Activated CD4-positive, alpha-beta T cell treated with anti-CD3 and anti-CD28 coated beads, Interleukin-2, Interleukin-6, amounts not matched to agents 100 ng/mL and 50 ng/mL, durations not matched to agents 16 hours and 8 hours (primary cell): ENCODE measurements around the gene PRR3.

Experiments
- DNase-seq: peaks from one replicate; pipeline ENCODE4 v3.0.0-alpha.2; 2020

Gene PRR3

DNA sequence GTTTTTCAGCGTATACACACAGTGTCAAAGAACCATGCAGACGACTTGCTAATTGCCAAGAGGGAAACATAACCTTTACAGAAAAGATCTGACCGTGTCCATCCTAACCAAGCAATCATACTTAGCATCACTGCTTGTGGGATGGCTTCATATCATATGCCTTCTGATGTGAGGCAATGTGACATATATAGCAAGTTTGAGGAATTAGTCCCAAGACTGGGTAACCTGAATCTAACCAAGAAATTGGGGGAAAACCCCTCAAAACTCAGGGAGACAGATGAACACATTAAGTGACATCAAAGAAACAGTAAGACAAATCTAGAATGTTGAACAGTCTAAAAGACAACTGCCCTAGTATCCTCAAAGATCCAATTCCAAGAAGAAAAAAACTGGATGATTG, 19.2 kb upstream of the PRR3 start:
- no peak for DNase-seq

DNA sequence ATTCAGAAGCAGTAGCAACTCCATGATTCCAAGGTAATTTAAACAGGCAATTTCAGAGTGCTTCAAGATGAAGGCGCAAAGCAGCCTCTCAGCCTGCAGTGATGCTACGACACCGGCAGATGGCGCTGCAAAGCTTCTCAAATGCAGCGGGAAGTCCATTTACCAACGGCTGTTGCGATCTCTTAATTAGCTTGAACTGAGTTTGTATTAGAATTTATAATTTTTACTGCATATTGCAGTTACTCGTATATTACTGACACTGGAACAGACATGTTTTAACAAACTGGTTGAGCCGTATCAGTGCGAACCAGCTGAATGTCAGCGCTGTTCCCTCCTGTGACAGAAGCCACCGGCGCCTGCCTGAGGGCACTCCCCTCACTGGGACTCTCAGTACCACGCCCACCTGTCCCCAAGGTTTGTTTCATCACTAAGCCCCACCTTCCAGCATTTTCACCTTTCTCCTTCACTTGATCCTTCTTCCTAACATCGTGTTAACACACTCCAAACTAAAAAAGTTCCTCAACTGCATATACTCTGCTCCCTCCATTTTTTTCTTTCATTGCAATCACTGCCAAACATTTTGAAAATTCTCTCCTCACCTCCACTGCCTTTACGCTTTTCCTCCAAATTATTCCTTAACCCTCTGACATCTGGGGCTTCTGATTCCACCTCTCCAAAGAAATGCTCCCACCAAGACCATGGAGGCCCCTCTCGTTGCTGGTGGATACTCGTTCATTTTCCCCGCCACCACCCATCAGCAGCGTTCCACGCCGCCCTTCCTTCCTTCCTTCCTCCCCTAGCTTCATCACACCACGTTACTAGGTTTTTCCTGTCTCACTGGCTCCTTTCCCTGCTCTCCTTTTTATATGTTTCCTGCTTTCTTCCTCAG, 15.3 kb upstream of the PRR3 start:
- peak; percentile 83 for DNase-seq

DNA sequence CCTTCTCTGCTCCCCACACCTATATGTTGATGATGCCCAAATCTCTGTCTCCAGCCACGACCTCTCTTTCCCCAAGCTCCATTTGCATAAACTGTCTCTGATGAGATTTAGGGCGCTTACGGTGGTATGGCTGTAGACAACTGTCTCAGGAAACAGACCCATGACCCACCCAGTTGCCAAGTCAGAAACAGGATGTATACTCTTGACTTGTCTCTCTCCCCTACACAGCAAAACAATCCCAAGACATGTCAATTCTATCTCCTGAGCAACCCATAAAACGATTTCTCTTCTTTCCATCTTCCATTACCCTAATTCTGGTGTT, 14.7 kb upstream of the PRR3 start:
- no peak for DNase-seq

DNA sequence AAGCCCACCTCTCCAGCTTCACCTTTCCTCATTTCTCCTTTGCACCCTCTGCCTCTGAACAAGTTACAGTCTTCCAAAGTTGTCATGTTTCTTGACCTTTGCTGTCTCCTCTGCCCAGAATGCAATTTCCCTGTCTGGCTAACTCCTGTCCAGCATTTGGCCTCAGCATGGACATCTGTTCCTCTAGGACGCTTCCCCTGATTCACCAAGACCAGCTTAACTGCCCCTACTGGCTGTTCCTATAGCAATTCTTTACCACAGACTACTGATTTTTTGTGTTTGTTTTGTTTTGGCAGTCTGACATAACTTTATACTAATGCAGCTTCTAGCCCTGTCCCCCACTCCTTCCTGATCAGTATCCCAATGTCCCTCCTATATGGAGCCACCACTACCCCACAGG, 14.2 kb upstream of the PRR3 start:
- no peak for DNase-seq

DNA sequence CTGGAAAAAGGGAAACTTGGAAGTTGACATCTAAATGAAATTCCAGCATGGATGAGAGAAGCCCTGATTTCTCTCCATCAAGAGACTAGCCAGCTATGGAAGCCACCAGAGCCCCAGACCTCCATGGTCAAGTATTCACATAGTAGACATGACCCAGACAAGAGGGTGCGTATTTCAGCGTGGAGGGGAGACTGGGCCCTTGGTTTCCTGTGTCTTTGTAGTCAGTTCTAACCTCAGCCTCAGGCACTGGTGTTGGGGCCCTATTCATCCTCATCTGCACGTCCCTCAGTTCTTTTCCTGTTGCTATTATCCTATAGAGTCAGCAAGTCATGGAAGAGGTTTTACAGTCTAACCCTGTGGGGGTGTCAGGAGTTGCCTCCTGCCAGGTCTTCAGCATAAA, 13.3 kb upstream of the PRR3 start:
- no peak for DNase-seq

DNA sequence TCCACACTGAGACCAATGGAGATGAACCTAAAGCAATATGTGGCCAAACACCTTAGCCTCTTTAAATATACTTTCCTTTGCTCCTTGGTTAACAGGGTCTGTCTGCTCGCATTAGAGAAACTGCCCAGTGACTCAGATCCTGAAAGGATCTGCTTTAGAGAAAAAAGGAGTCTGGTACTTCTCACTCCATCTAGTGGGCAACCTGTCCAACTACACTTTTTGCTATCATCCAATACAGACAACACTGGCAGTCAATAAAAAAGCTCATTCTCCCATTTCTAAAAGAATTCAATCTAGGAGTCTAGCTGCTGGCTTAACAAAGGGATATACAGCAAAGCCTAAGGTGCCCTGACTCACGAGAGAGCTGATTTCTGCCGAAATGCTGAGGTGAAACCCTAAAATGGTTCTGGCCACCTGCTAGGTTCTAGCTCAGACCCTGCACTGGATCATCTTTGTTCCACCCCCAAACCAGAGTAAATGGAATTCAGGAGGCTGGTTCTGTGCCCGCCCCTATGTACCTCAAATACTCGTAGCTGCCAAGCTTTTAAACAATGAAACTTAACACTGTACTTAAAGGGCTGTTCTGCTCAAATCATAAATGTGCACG, 12.3 kb upstream of the PRR3 start:
- DNase-seq = peak; percentile 74

DNA sequence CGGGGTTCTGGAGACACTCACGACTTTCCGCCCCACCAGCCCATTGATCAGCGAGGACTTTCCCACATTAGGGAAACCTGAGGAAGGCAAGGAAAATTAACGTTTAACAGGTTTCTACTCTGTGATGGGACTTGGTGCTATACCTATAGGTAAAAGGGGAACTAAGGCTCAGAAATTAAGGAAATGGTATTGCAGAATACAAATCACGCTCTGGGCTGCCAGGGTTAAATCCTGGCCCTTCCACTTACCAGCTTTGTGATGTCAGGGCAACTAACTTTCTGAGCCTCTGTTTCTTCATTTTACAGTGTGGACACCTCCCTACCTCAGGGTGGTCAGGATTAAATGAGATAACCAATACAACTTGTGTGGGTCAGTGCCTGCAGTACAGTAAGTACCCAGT, 9.6 kb upstream of the PRR3 start:
- no peak for DNase-seq

DNA sequence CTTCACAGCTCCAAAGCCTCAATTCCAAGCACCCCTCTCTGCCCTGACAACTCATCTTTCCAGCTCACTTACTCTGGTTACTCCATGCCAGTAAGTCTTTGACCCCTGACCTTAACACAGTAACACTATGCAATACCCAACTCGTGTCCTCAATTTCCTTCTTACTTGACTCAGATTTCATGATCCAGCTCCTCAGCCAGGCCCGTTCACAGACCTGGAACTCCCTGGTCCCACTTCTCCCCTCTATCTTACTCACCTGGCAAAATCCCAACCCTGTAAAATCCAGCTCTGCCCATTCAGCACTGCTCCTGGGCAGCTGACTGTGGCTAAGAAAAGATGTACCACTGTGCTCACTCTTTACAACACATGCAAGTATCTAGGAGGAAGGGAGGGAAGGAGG, 8.7 kb upstream of the PRR3 start:
- DNase-seq = no peak

DNA sequence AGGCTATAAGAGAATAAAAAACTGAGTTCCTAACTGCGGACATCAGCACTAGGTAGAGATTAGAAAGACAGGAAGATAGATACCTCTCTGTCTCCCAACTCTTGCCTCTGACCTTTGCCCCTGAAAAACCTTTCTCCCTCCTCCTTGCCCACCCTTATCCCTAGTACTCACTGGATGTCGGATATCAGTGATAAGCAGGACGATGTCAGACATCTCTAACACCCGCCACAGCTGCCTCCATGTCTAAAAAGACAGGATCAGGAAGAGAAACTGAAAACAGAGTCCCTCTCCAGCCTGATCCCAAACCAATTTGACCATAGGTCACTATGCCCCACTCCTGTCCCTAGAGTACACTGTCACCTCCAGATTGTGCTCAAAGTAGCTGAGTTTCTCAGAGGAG, 2.7 kb upstream of the PRR3 start:
- no peak for DNase-seq

DNA sequence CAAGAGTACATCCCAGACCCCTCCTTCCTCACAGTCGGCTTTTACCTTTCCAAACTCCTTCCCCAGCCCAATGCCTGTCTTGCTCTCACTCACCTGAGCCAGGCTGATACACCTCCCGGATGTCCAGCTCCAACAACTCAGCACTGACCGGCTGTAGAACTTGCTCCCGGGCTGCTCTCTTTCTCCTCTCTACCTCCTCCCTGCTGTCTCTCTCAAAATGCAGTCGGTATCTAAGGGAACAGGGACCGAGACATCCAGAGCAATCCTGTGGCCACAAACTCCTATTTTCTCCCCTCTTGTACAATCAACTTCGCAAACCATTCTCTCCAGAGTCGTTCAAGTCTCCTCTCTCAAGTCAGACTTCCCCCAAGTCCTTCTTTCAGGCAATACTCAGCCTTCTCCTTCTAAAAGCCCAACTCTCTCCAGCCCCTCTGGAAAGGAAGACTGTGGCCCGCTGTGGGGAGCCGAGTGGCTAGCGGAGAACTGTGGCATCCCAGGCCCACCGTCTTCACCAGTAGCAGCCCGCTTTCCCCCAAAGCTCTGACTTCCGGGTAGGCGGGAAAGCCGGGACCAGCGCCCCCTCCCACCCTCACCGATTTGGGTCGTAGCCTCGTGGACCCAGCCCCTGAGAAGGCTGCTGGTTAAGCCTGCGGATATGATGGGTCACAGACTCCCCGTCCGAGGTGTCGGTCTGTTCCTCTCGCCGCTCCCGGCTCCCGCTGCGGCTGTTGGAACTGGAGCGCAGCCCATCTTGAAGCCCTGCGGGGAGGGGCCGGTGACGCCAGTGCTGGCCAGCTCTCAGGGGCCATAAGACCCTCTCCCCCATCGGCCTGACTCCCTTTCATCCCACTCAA, 1.9 kb upstream of the PRR3 start:
- no peak for DNase-seq

DNA sequence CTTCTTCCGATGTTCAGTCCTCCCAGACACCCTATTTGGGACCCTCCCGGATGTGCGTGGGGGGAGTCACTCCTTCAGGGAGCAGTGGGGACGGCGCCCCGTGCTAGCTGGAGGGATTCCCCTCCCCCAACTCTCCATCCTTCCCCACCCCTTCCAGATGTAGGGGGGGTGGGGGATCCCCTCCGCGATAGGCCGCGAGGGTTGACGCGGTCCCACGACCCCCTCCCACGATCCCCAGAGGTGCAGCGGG, 1.4 kb upstream of the PRR3 start:
- no peak for DNase-seq

DNA sequence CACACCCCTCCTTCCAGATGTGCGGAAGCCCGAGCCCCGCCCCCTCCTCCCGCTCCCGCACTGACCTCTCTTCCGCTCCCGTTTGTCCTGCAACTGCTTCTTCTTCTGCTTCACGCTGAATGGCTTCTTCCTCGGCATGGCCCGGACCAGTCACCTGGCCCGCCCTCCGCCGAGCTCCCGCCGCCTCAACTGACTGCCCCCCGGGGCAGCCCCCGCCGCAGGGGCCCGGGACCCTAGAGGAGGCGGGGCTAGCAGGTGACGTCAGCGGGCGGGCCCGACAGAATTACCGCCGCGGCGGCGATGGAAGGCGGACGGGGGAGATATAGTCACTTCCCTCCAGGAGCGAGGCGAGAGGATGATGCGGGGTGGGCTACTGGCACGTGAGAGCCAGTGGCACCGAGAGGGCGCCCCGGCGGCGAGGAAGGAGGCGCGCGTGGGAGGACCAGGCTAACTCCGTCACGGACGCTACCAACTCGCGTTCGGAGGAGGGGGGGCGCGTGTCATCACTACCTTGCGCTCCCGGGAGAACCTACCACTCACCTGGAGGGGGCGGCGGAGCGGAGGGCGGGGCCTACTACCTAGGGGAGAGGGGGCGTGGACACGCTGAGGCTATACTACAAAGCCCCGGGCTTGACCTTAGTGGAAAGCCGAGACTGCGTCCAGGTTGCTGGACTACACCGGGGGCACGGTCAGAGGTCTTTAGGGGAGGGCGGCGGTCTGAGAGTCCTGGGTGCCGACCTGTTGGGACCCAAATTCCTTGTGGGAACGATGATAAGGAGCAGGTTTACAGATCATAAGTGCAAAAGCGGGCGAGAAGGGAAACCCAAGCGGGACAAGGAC, 809 bp upstream of the PRR3 start, which contains the start of gene GNL1:
GNL1 (minus strand) TSS at position 424 of the 840 bp plus-strand sequence; CDS start at position 138, 286 bp downstream.
- DNase-seq = peak; percentile 98

DNA sequence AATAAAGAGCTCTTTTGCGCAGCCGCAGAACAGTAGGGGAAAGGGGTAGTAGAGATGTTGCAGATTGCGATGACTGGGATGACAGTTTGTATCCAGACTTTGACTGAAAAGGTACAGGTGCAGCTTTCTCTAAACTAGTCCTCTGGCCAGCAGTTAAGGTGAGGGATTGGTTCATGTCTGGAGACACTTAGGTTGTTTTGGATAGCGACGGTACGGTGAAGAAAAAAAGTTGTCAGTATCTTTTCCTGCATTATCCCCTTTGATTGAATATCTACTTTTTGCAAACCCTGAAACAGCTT, 537 bp downstream of the PRR3 start:
- DNase-seq = no peak

DNA sequence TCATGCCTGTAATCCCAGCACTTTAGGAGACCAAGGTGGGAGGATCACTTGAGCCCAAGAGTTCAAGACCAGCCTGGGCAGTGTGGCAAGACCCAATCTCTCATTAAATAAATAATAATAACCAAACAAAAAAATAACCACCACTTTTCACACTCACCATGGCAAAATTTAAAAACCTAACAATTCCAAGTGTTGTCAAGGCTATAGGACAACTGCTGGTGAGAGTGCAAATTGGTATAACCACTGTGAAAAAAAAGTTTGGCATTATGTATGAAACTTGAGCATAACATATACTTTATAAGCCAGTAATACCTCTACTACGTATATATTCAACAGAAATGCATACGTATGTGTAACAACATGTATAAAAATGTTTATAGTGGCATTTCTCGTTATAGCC, 3.8 kb downstream of the PRR3 start:
- DNase-seq = no peak

DNA sequence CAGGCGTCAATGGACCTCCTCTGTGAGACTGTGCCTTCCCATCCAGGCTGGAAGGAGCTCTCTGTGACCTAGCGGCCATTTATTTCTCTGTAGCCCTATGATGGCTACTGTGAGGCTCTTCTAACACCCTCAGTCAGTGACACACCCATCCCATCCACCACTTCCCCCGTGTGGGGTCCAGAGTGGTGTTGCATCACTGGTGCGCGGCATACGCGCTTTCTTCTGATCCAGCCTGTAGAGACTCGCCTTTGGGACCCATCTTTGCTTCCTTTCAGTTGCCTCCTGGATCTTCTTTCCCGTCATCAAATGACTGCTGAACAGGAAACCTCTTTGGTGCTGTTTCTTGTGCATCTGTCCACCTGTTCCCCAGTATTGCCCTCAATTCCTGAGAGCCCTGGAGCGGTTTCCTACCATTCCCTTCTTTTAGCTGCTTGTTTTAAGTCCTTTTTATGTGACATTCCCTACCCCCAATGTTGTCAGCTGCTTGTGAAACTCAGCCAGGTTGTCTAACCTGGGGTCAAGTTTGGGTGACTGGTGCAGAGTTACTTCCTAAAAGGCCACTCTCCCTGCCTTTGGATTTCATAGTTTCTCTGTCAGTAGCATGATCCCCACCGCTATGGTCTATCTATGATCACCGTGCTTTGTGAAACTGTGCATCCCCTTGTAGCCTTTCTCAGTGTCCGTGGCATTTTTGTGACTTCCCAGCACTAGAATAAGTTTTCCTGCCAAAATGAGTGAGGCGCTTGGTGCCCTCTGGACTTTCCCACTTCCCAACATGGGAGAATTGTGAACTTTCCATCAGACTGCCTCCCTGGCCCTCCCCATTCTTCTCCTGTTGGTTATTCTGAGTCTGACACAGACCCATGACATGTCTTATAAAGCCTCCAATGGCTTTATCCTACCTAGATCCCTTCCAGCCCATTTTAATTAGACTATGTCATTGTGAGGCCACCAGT, 5.7 kb downstream of the PRR3 start:
- no peak for DNase-seq

DNA sequence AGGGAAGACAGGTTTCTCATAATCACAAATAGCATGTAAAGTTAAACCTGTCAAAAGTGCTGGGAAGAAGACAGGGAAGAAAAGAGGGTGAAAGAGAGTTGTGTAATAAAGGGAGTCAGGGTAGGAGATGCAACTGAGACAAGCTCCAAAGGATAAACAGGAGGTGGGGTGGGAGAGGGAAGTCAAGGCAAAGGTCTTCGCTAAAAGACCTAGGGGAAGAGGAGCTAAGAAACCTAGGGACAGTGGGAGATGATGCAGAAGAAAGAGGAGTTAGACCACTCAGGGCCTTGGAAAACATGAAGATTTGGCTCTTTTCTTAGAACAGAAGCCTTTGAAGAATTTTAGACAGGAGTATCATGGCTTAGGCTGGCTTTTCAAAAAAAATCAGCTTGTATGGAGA, 7.0 kb downstream of the PRR3 start:
- no peak for DNase-seq

DNA sequence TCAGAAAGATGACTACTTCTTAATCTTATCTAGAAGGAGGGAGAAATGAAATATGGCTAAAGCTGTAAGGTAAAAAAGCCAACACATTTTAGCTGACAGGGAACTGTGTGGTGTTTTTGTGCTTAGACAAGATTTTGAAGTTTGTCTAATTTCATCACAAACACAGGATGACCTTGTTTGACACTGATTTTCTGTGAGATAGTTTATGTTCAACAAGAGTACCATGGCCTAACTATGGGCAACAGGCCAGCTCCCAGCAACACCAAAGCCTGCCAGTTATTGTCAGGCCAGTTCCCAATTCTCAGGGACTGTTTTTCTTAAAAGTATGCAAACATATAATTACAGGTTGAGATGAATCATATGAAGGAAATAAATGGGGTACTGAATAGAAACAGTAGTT, 8.7 kb downstream of the PRR3 start:
- no peak for DNase-seq

DNA sequence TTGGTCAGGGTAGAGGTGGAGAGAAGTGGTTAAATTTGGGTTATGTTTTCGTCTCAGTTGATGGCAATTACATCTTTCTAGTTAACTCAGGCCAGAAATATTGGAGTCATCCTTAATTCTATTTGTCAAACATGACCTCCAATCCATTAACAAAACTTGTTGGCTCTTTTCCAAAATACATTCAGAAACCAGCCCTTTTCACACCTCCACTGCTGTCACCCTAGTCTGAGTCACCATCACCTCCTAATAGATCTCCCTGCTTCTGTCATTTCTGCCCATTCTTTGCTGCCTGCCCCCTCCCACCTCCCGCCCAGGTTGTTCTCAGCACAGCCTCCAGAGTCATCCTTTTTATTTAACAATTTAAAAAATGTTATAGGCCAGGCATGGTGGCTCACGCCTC, 11.2 kb downstream of the PRR3 start:
- peak; percentile 64 for DNase-seq

DNA sequence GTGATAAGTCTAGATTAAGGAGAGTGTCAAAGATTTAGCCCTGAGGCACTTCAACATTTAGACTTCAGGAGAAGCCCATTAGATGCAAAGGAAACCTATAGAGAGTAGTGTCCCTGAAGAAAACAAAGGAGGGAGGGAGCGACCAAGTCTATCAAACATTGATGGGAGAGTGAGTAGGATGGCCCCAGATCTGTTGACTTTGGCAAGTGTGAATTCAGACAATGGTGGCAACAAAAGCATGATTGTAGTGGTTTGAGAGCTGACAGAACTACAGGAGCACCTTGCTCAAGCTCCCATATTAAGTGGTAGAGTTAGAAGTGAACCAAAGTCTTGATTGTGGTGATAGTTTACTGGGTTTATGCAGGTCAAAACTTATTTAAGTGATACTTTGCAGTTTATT, 13.2 kb downstream of the PRR3 start:
- DNase-seq = no peak

DNA sequence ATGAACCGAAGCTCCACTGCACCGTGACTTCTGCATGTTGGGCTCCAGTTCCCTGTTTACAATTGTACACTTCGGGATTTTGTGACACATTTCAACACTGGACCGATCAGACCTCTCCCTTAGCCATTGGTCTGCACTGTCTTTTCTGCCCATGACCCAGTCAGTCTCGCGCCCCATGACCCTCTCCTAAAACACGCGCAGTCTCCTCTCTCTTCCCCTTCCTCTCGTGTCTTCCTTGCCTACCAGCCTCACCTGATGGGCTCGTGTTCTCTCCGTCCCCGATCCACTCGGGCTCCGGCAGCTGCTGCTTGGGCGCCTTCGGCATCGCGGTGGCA, 13.6 kb downstream of the PRR3 start:
- peak; percentile 11 for DNase-seq

DNA sequence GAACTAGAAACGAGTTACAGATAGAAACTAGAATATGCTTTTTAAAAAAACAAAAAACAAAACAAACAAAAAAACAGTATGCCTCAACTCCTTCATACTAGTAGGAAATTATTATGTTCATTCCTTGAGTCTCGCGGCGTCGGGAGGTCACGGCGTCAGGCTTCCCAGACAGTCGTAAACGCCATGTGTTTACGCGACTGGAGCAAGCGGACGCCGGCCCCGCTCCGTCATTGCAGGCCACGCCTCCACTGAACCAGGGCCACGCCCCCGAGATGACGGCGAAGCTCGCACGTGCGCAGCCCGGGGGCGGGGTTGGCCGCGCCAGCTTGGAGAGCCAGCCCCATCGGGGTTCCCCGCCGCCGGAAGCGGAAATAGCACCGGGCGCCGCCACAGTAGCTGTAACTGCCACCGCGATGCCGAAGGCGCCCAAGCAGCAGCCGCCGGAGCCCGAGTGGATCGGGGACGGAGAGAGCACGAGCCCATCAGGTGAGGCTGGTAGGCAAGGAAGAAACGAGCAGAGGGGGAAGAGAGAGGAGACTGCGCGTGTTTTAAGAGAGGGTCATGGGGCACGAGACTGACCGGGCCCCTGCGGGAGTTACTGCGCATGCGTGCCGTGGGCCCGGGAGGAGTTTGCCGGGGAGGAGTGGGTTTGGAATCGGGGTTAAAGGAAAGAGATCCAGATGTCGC, 14.1 kb downstream of the PRR3 start, which contains the start of gene ABCF1:
ABCF1 (plus strand) TSS at position 368 of the 687 bp plus-strand sequence; CDS start at position 414, 46 bp downstream.
- DNase-seq = peak; percentile 100

DNA sequence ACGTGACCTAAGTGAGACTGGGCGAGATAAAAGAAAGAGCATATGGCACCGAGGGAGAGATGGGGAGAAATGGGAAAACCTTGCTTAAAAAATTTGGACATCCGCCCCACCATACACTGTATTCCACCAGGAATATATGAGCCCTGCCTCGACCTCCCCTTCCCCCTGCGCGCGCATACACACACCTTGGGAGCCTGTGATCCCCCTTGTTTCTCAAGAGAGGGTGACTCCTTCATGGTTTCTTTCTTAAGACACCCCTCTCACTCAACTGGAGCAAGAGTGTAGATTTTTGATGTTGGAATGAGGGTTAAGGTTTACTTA, 14.6 kb downstream of the PRR3 start:
- no peak for DNase-seq
